ENCODE data around the gene MPC2.

DNA sequence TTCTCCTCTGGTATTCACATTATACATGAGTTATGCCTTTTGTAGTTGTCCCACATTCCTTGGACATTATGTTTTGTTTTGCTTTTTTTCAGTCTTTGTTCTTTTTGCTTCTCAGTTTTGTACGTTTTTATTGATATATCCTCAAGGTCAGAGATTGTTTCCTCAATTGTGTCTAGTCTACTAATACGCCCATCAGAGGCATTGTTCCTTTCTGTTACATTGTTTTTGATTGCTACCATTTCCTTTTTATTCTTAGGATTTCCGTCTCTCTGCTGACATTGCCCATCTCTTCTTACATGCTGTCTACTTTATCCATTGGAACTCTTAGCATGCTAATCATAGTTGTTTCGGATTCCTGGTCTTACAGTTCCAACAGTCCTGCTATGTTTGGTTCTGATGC lies 27.8 kb upstream of the MPC2 start:
- TF ChIP-seq, protein P1, sequence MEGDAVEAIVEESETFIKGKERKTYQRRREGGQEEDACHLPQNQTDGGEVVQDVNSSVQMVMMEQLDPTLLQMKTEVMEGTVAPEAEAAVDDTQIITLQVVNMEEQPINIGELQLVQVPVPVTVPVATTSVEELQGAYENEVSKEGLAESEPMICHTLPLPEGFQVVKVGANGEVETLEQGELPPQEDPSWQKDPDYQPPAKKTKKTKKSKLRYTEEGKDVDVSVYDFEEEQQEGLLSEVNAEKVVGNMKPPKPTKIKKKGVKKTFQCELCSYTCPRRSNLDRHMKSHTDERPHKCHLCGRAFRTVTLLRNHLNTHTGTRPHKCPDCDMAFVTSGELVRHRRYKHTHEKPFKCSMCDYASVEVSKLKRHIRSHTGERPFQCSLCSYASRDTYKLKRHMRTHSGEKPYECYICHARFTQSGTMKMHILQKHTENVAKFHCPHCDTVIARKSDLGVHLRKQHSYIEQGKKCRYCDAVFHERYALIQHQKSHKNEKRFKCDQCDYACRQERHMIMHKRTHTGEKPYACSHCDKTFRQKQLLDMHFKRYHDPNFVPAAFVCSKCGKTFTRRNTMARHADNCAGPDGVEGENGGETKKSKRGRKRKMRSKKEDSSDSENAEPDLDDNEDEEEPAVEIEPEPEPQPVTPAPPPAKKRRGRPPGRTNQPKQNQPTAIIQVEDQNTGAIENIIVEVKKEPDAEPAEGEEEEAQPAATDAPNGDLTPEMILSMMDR (conservative IDR thresholded peaks at IDR 0.05; ENCODE audit: low read depth, low read length), result no peak
- no peak for TF ChIP-seq EZH2 (IDR thresholded peaks at IDR 0.05; ENCODE audit: borderline replicate concordance, low read depth, low read length, poor library complexity, severe bottlenecking)
